Measurements from ENCODE around the gene SDR42E1.

- TF ChIP-seq TCF7L2 (IDR thresholded peaks at IDR 0.05; ENCODE audit: low read depth, low read length), result no peak
- no peak for TF ChIP-seq CTCF (IDR thresholded peaks at IDR 0.05)
- TF ChIP-seq POLR2AphosphoS5 (IDR thresholded peaks at IDR 0.05; ENCODE audit: low read depth, low read length), result no peak
- TF ChIP-seq SIN3A (IDR thresholded peaks at IDR 0.05; ENCODE audit: borderline replicate concordance, insufficient read depth, low read depth, low read length), result no peak
Measured at GRCh38 chr16:82049484-82049883, 38.2 kb upstream of the SDR42E1 start.

Data from Panc1 (cell line).